Measurements from ENCODE around the gene DNAJC3.

Gene DNAJC3

GRCh38 chr13:95841894-95842293, 165.0 kb downstream of the DNAJC3 start:
- no peak for DNase-seq (ENCODE audit: low spot score)

- no peak for DNase-seq (ENCODE audit: low spot score)
These were observed 166.0 kb downstream of the DNAJC3 start for GRCh38 chr13:95842898-95843297.

Data from D341Med (cell line).